ENCODE data around the gene POU2F2. TPM values are rescaled to one million over a fixed set of nuclear protein-coding genes. Genes with fewer than 3 reads are reported as not detected.

The POU2F2 gene
- total RNA-seq, 2 donors from 2014 or later = 0.11 to 0.83 TPM

DNA sequence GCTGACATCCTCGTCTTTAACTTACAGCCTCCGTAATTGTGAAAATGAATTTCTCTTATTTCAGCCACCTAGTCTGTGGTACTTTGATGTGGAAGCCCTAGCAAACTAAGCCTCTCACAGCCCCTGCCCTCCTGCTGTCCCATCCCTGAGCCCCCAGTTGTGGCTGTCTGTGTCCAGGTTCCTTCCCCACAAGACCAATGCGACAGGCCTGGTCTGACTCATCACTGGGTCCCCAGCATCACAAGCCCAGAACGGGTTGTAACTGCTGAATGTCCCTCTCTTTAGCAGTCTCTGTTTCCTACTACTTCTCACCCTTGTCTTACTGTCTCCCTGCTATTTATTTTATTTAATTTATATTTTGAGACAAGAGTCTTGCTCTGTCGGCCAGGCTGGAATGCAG, 5.7 kb downstream of the POU2F2 start:
- no peak overlapping the region for H3K4me3 ChIP-seq
- H3K9me3 ChIP-seq = no peaks in the 10 kb centered on the region
- peaks cover 0 to 4% of the 10 kb centered on the region in 2 donors for H3K27me3 ChIP-seq
- TF ChIP-seq, protein P1, sequence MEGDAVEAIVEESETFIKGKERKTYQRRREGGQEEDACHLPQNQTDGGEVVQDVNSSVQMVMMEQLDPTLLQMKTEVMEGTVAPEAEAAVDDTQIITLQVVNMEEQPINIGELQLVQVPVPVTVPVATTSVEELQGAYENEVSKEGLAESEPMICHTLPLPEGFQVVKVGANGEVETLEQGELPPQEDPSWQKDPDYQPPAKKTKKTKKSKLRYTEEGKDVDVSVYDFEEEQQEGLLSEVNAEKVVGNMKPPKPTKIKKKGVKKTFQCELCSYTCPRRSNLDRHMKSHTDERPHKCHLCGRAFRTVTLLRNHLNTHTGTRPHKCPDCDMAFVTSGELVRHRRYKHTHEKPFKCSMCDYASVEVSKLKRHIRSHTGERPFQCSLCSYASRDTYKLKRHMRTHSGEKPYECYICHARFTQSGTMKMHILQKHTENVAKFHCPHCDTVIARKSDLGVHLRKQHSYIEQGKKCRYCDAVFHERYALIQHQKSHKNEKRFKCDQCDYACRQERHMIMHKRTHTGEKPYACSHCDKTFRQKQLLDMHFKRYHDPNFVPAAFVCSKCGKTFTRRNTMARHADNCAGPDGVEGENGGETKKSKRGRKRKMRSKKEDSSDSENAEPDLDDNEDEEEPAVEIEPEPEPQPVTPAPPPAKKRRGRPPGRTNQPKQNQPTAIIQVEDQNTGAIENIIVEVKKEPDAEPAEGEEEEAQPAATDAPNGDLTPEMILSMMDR (IDR thresholded peaks at IDR 0.05) = no peak
- H3K36me3 ChIP-seq = no peaks in the 10 kb centered on the region
- no peak overlapping the region for H3K27ac ChIP-seq
- DNase-seq (ENCODE audit: low spot score) = no peak
- H3K4me1 ChIP-seq = peaks cover 0 to 4% of the 10 kb centered on the region in 2 donors

DNA sequence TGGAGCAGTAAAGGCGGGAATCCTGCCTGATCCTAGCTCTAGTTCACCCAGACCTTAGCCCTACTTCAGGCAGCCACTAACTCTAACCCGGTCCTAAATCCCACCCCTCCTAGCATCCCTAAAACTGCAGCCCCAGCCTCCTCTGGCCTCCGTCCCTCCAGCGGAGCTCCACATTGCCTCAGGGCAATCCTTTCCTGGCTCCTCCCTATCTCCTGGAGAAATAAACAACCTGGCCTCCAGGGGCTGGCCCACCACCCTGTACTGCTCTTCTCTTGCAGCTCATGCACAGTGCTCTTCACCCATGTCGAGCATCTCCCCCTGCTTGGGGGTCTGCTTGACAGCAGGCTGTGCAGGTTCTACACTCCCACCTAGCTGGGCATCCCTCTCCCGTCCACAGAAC, 6.7 kb downstream of the POU2F2 start:
- no peak for DNase-seq (ENCODE audit: low spot score)
- Histone ChIP-seq H3K4me3 (no peak overlapping the region), H3K36me3 (no peaks in the 10 kb centered on the region), H3K27me3 (peaks cover 0 to 4% of the 10 kb centered on the region in 2 donors), H3K4me1 (peaks cover 0 to 5% of the 10 kb centered on the region in 2 donors), H3K27ac (no peak overlapping the region), H3K9me3 (no peaks in the 10 kb centered on the region)
- TF ChIP-seq, protein P1 (IDR thresholded peaks at IDR 0.05) = no peak

DNA sequence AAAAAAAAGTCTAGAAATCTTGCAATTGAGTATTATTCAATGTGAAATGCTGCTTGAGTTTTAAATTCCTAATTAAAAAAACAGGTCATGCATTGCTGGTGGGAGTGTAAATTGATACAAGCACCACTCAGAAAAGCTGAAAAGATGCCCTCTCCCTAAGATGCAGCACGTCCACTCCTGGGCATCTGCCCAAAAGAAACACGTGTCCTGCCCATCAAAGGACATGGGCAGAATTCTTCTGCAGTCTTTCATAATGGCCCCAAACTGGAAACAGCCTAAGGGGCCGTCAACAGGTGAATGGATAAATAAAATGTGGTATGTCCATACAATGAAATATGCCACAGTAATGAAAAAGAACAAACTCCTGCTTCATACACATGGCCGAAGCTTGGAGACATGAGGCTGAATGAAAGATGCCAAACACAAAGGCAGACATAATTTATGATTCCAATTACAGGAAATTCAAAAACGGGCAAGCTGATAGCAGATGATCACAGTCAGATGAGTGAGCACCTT, 7.8 kb downstream of the POU2F2 start:
- Histone ChIP-seq H3K9me3 (no peaks in the 10 kb centered on the region), H3K4me1 (peaks cover 0 to 5% of the 10 kb centered on the region in 2 donors), H3K36me3 (no peaks in the 10 kb centered on the region), H3K4me3 (no peak overlapping the region), H3K27ac (no peak overlapping the region), H3K27me3 (peaks cover 0 to 4% of the 10 kb centered on the region in 2 donors)
- TF ChIP-seq, protein P1 (IDR thresholded peaks at IDR 0.05) = no peak
- no peak for DNase-seq (ENCODE audit: low spot score)

DNA sequence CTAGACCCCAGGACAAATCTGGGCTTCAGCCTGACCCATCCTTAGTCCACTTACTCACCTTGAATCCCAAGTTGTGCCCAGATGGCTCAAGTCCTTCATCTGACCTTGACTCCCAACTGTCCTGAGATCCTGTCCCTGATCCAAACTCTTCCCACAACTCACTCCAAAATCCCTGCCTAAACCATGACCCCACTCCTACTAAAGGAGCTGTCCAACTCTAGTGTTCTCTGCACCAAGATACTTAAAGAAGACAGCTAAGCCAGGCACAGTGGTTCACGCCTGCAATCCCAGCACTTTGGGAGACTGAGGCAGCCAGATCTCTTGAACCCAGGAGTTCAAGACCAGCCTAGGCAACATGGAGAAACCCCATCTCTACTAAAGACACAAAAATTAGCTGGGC, 8.5 kb downstream of the POU2F2 start:
- TF ChIP-seq, protein P1 (IDR thresholded peaks at IDR 0.05) = no peak
- H3K4me1 ChIP-seq = peaks cover 0 to 5% of the 10 kb centered on the region in 2 donors
- no peak for DNase-seq (ENCODE audit: low spot score)
- peaks cover 0 to 4% of the 10 kb centered on the region in 2 donors for H3K27me3 ChIP-seq
- no peak overlapping the region for H3K27ac ChIP-seq
- H3K9me3 ChIP-seq = no peaks in the 10 kb centered on the region
- H3K36me3 ChIP-seq = no peaks in the 10 kb centered on the region
- no peak overlapping the region for H3K4me3 ChIP-seq

DNA sequence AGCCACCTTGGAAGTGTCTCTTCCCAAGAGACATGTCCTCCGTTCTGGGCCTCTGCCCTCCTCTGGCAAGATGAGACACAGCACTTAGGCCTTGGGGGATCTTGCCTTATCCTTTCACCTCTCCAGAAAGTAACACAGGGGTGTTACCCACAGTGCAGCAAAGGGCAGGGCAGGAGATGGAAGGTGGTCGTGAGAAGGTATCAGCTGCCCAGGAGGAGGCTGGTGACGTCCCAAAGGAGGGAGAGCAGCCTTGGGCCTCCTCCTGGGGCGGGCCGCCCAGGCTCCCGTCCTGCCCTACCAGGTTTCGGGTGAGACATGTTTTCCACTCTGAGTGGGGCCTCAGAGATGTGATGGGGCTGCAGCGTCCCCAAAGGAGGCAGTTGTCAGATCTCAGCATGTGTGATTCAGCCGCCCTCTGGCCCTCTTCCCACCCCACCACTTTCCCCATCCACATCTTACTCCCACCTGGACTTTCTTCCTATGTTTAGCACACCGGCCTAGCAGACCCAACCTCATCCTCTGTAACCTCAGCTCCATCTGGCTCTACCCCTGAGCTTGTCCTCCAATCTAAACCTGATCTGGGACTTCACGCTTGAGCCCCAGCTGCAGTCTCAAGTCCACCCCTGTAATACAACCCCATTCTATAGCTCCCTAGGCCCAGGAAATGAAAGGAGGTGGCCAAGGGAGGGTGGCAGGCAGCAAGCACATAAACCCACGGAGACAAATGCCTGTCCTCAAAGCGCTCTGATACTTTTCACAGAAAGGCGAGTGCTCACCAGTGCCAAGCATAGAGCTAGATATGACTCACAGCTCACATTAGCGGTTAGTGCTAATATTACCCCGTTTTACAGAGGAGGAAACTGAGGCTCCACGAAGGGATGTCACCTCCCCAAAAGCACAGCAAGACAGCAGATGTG, 9.3 kb downstream of the POU2F2 start:
- Histone ChIP-seq H3K27me3 (peaks cover 0 to 4% of the 10 kb centered on the region in 2 donors), H3K9me3 (no peaks in the 10 kb centered on the region), H3K27ac (no peak overlapping the region), H3K36me3 (no peaks in the 10 kb centered on the region), H3K4me3 (no peak overlapping the region), H3K4me1 (peaks cover 0 to 5% of the 10 kb centered on the region in 2 donors)
- TF ChIP-seq, protein P1 (IDR thresholded peaks at IDR 0.05) = no peak
- DNase-seq (ENCODE audit: low spot score) = no peak

Measured in right atrium auricular region (tissue), 2 donors.